Measurements from ENCODE around the gene PIBF1. TPM values are rescaled to one million over a fixed set of nuclear protein-coding genes. Genes with fewer than 3 reads are reported as not detected.
"Not testable (repeated sequence)": the region's sequence is repeated elsewhere in the genome, so short reads cannot be mapped to it uniquely, and the experiment has no call there.

The PIBF1 gene
- total and polyA plus RNA-seq, 2 donors = 26.0 to 31.1 TPM

DNA sequence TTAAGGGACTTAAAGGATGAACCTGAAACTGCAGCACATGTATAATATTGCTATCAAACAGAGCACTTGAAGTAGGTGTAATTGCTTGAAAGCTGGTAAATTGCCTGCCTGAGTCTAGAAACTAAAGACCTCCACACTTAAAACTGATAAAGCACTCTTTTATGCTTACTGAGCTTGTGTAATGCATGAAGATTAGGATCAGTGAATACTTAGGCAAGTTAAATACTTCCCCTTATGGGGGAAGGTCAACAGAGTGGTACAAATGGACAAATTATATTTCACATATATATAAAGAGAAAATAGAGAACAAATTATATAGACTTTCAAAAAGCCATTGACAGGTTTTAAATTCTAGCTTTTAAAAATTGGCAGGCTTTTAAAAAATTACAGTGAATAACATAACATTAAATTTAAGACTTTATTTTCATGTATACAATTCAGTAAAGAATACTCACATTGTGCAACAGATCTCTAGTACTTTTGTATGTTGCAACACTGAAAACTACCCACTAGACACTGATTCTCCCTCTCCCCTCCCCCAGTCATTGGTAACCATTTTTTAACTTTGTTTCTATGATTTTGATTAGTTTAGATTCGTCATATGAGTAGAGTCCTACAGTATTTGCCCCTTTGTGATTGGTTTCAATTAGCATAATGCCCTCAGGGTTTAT lies 23.9 kb downstream of the PIBF1 start:
- DNase-seq (ENCODE audit: low read depth in 6 of 9, low spot score in 9 of 9) = no peak
- no peak overlapping the region for H3K27ac ChIP-seq (ENCODE audit: low read depth in 1 of 2, low read length in 1 of 2)
- WGBS = 100% methylated on average over 1 of the region's 1 CpG
- H3K36me3 ChIP-seq (ENCODE audit: control insufficient read depth in 2 of 2, insufficient read depth in 2 of 2, low read length in 1 of 2) = peaks cover 0 to 10% of the 10 kb centered on the region in 2 donors
- no peaks in the 10 kb centered on the region for H3K9me3 ChIP-seq (ENCODE audit: control insufficient read depth in 2 of 2, insufficient read depth in 1 of 2, low read length in 1 of 2)
- no peaks in the 10 kb centered on the region for H3K4me1 ChIP-seq (ENCODE audit: control insufficient read depth in 2 of 2, insufficient read depth in 2 of 2, low read length in 2 of 2)
- no peak overlapping the region for H3K4me3 ChIP-seq (ENCODE audit: low read length in 2 of 2)
- H3K27me3 ChIP-seq (ENCODE audit: control insufficient read depth in 2 of 2, insufficient read depth in 1 of 2, low read length in 1 of 2) = no peaks in the 10 kb centered on the region

DNA sequence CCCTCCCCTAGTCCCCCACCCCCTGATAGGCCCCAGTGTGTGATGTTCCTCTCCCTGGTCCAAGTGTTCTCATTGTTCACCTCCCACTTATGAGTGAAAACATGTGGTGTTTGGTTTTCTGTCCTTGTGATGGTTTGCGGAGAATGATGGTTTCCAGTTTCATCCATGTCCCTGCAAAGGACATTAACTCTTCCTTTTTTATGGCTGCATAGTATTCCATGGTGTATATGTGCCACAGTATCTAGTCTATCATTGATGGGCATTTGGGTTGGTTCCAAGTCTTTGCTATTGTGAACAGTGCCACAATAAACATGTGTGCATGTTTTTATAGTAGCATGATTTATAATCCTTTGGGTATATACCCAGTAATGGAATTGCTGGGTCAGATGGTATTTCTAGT lies 24.6 kb downstream of the PIBF1 start:
- H3K27ac ChIP-seq (ENCODE audit: low read depth in 1 of 2, low read length in 1 of 2); H3K4me1 ChIP-seq (ENCODE audit: control insufficient read depth in 2 of 2, insufficient read depth in 2 of 2, low read length in 2 of 2); H3K4me3 ChIP-seq (ENCODE audit: low read length in 2 of 2); H3K27me3 ChIP-seq (ENCODE audit: control insufficient read depth in 2 of 2, insufficient read depth in 1 of 2, low read length in 1 of 2); DNase-seq (ENCODE audit: low read depth in 6 of 9, low spot score in 9 of 9); H3K9me3 ChIP-seq (ENCODE audit: control insufficient read depth in 2 of 2, insufficient read depth in 1 of 2, low read length in 1 of 2): not testable (repeated sequence)
- 98% methylated on average over 1 of the region's 1 CpG for WGBS
- H3K36me3 ChIP-seq (ENCODE audit: control insufficient read depth in 2 of 2, insufficient read depth in 2 of 2, low read length in 1 of 2) = peaks cover 0 to 14% of the 10 kb centered on the region in 2 donors

DNA sequence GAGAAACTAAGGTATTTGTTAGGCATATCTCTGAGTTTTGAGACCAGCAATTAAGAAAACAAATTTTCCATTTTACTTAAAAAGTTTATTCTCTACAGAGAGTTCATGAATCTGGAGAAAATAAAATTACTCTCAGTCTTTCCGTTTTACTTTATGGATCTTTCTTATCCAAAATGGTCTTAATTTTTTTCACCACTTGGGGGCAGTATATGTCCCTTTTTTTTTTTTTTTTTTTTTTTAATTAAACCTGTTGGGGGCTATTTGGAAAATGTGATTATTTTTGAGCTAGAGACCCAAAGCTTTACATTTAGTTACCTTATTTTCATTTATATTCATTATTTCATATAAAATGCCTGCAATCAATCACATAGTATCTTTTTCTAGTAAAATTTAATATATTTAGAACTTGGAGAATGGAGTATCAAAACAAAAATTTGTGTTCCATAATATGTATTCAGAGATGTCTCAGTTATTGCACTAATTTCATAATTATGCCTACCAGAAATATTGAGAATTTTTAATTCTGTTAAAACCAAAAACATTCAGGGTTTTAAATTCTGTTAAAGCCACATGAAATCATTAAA lies 27.1 kb downstream of the PIBF1 start:
- Histone ChIP-seq H3K27ac (ENCODE audit: low read depth in 1 of 2, low read length in 1 of 2) (no peak overlapping the region), H3K4me1 (ENCODE audit: control insufficient read depth in 2 of 2, insufficient read depth in 2 of 2, low read length in 2 of 2) (no peaks in the 10 kb centered on the region), H3K36me3 (ENCODE audit: control insufficient read depth in 2 of 2, insufficient read depth in 2 of 2, low read length in 1 of 2) (peaks cover 0 to 16% of the 10 kb centered on the region in 2 donors), H3K27me3 (ENCODE audit: control insufficient read depth in 2 of 2, insufficient read depth in 1 of 2, low read length in 1 of 2) (no peaks in the 10 kb centered on the region), H3K4me3 (ENCODE audit: low read length in 2 of 2) (no peak overlapping the region), H3K9me3 (ENCODE audit: control insufficient read depth in 2 of 2, insufficient read depth in 1 of 2, low read length in 1 of 2) (no peaks in the 10 kb centered on the region)
- DNase-seq (ENCODE audit: low read depth in 6 of 9, low spot score in 9 of 9) = peak in 7 of 9 donors; percentile 3 to 55 (median 7)
- WGBS = 52% methylated on average over 1 of the region's 1 CpG

DNA sequence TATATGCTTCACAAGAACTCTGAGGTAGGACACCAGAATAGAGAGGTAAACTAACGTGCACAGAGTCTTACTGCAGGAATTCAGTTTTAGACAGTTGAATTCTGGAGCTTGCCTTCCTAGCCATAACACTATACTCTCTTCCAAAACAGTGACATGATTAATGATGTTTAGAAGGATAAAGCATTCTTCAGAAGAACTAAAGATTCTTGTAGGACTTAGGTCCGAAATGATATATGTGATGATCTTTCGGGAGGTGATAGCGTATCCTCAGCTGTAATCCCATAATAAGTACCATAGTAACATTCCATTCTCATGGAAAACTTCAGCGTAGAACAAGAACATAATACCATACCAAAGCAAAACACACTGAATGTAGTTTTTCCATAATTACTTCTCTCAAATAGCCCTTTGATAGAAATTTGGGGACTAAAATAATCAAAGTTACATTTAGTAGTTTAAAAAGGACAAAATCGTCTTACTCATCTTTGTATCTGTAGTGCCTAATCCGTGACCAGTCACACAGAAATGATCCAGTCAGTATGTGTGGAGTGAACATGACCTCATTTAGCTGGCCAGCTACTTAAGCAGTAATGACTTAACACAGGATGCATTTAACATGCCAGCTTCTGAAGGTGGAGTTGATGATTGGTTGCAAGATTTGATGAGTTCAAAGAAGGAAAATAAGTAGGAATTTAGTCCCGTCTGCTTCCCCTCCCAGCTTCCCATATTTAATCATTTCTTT lies 38.4 kb downstream of the PIBF1 start:
- Histone ChIP-seq H3K27ac (ENCODE audit: low read depth in 1 of 2, low read length in 1 of 2) (no peak overlapping the region), H3K4me1 (ENCODE audit: control insufficient read depth in 2 of 2, insufficient read depth in 2 of 2, low read length in 2 of 2) (no peaks in the 10 kb centered on the region), H3K9me3 (ENCODE audit: control insufficient read depth in 2 of 2, insufficient read depth in 1 of 2, low read length in 1 of 2) (no peaks in the 10 kb centered on the region), H3K27me3 (ENCODE audit: control insufficient read depth in 2 of 2, insufficient read depth in 1 of 2, low read length in 1 of 2) (no peaks in the 10 kb centered on the region), H3K36me3 (ENCODE audit: control insufficient read depth in 2 of 2, insufficient read depth in 2 of 2, low read length in 1 of 2) (peaks cover 6 to 20% of the 10 kb centered on the region in 2 donors), H3K4me3 (ENCODE audit: low read length in 2 of 2) (no peak overlapping the region)
- WGBS = 97% methylated on average over 8 of the region's 8 CpGs
- no peak for DNase-seq (ENCODE audit: low read depth in 6 of 9, low spot score in 9 of 9)

DNA sequence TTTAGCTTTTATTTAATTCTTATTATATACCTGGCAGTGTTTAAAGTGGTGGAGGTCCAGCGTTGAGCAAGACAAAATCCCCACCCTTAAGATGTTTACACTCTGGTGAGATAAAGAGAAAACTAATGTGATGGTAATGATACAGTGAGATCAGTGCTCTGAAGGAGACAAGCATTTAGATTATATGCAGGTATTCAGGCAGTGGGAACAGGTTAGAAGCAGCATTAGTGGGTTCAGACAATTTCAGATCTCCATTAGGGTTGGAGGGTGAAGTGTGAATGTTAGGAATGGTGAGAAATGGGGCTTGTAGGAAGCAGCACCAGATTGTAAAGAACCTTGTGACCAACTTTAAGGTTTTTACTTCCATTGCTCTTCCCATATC lies 39.0 kb downstream of the PIBF1 start:
- Histone ChIP-seq H3K27me3 (ENCODE audit: control insufficient read depth in 2 of 2, insufficient read depth in 1 of 2, low read length in 1 of 2) (no peaks in the 10 kb centered on the region), H3K4me3 (ENCODE audit: low read length in 2 of 2) (no peak overlapping the region), H3K27ac (ENCODE audit: low read depth in 1 of 2, low read length in 1 of 2) (no peak overlapping the region), H3K4me1 (ENCODE audit: control insufficient read depth in 2 of 2, insufficient read depth in 2 of 2, low read length in 2 of 2) (no peaks in the 10 kb centered on the region), H3K36me3 (ENCODE audit: control insufficient read depth in 2 of 2, insufficient read depth in 2 of 2, low read length in 1 of 2) (peaks cover 6 to 22% of the 10 kb centered on the region in 2 donors), H3K9me3 (ENCODE audit: control insufficient read depth in 2 of 2, insufficient read depth in 1 of 2, low read length in 1 of 2) (no peaks in the 10 kb centered on the region)
- no peak for DNase-seq (ENCODE audit: low read depth in 6 of 9, low spot score in 9 of 9)
- 89% methylated on average over 1 of the region's 1 CpG for WGBS

DNA sequence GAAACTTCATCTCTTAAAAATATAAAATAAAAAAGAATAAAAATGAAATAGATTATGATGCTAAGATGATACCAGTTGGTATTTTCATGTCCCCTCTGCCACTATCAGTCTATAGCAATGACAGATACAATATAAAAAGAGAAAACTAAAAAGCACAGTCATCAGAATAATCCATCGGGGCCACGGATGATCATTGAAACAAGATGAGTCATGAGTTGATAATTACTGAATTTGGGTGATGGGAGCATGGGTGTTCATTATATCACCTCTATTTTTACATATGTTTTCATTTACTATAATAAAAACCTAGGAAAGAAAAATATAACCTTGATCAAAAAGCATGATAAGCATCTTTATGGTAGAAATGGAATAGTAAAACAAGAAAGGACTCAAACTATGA lies 41.1 kb downstream of the PIBF1 start:
- no peaks in the 10 kb centered on the region for H3K9me3 ChIP-seq (ENCODE audit: control insufficient read depth in 2 of 2, insufficient read depth in 1 of 2, low read length in 1 of 2)
- no peaks in the 10 kb centered on the region for H3K27me3 ChIP-seq (ENCODE audit: control insufficient read depth in 2 of 2, insufficient read depth in 1 of 2, low read length in 1 of 2)
- H3K36me3 ChIP-seq (ENCODE audit: control insufficient read depth in 2 of 2, insufficient read depth in 2 of 2, low read length in 1 of 2) = peaks cover 5 to 29% of the 10 kb centered on the region in 2 donors
- no peak overlapping the region for H3K27ac ChIP-seq (ENCODE audit: low read depth in 1 of 2, low read length in 1 of 2)
- H3K4me3 ChIP-seq (ENCODE audit: low read length in 2 of 2) = no peak overlapping the region
- H3K4me1 ChIP-seq (ENCODE audit: control insufficient read depth in 2 of 2, insufficient read depth in 2 of 2, low read length in 2 of 2) = no peaks in the 10 kb centered on the region
- no peak for DNase-seq (ENCODE audit: low read depth in 6 of 9, low spot score in 9 of 9)
- over 99% methylated on average over 2 of the region's 2 CpGs for WGBS

DNA sequence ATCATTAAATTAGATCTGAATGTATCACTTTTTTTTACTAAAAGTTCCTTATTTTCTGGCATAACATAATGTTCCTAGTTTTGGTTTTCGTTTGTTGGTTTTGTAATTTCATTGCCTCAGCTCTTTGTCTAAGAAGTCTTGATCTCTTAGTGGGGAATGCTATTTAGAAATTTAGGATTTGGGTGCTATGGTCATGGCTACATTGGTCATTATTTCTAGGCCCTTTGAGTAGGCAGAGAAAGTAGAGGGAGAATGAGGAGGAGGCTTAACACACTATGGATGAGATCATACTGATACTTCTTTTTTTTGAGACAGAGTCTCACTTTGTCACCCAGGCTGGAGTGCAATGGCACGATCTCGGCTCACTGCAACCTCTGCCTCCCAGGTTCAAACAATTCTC lies 41.8 kb downstream of the PIBF1 start:
- H3K9me3 ChIP-seq (ENCODE audit: control insufficient read depth in 2 of 2, insufficient read depth in 1 of 2, low read length in 1 of 2) = no peaks in the 10 kb centered on the region
- H3K36me3 ChIP-seq (ENCODE audit: control insufficient read depth in 2 of 2, insufficient read depth in 2 of 2, low read length in 1 of 2) = peaks cover 7 to 28% of the 10 kb centered on the region in 2 donors
- H3K4me3 ChIP-seq (ENCODE audit: low read length in 2 of 2) = no peak overlapping the region
- no peak overlapping the region for H3K27ac ChIP-seq (ENCODE audit: low read depth in 1 of 2, low read length in 1 of 2)
- 98% methylated on average over 3 of the region's 3 CpGs for WGBS
- no peak for DNase-seq (ENCODE audit: low read depth in 6 of 9, low spot score in 9 of 9)
- H3K27me3 ChIP-seq (ENCODE audit: control insufficient read depth in 2 of 2, insufficient read depth in 1 of 2, low read length in 1 of 2) = no peaks in the 10 kb centered on the region
- H3K4me1 ChIP-seq (ENCODE audit: control insufficient read depth in 2 of 2, insufficient read depth in 2 of 2, low read length in 2 of 2) = no peaks in the 10 kb centered on the region

DNA sequence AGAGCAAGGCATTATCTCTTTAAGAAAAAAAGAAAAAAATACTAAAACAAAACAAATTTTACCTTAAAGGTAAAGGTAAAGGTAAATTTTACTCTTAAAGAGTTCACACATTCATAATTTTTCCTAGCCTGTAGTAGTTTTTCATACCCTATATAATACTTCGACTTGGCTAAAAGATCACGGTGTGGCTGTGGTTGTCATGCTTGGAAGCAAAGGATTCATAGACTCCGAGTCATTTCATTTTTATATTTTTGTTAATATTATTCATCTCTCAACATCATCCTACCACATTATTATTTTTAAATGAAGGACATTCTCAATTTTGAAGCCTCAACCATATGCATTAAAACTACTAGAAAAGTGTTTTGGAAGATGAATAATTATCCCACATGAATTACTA lies 52.7 kb downstream of the PIBF1 start:
- H3K36me3 ChIP-seq (ENCODE audit: control insufficient read depth in 2 of 2, insufficient read depth in 2 of 2, low read length in 1 of 2) = peaks cover under 1 to 15% of the 10 kb centered on the region in 2 donors
- no peak for DNase-seq (ENCODE audit: low read depth in 6 of 9, low spot score in 9 of 9)
- H3K4me3 ChIP-seq (ENCODE audit: low read length in 2 of 2) = no peak overlapping the region
- WGBS = 97% methylated on average over 3 of the region's 3 CpGs
- H3K9me3 ChIP-seq (ENCODE audit: control insufficient read depth in 2 of 2, insufficient read depth in 1 of 2, low read length in 1 of 2) = no peaks in the 10 kb centered on the region
- no peaks in the 10 kb centered on the region for H3K4me1 ChIP-seq (ENCODE audit: control insufficient read depth in 2 of 2, insufficient read depth in 2 of 2, low read length in 2 of 2)
- no peaks in the 10 kb centered on the region for H3K27me3 ChIP-seq (ENCODE audit: control insufficient read depth in 2 of 2, insufficient read depth in 1 of 2, low read length in 1 of 2)
- H3K27ac ChIP-seq (ENCODE audit: low read depth in 1 of 2, low read length in 1 of 2) = no peak overlapping the region

DNA sequence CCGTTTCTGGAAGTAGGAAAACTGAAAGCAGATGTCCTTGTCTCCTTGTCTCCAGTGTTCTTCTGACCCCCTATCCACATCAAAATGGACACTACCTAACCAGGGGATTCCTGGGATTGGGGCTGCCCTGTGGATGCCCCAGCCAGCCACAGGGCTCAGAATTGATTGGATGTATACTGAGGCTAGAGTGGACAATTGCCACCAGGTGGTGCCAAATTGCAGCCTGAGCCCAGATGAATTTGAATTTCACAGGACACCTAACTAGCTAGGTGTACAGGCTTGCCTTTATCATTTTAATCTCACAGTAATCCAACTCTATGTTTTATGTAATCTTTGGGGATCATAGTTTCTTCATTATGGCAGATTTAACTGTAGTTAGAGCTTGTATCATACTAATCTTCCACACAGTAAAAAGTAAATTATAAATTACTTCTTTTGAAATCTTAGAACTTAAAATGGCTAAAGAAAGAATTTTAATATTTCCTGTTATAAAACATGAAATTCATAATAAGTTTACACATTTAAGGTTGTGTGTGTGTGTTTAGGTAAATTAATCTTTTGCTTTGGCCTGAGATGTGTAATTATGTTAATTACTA lies 58.0 kb downstream of the PIBF1 start:
- Histone ChIP-seq H3K36me3 (ENCODE audit: control insufficient read depth in 2 of 2, insufficient read depth in 2 of 2, low read length in 1 of 2) (peaks cover 3 to 5% of the 10 kb centered on the region in 2 donors), H3K4me1 (ENCODE audit: control insufficient read depth in 2 of 2, insufficient read depth in 2 of 2, low read length in 2 of 2) (no peaks in the 10 kb centered on the region), H3K4me3 (ENCODE audit: low read length in 2 of 2) (no peak overlapping the region), H3K9me3 (ENCODE audit: control insufficient read depth in 2 of 2, insufficient read depth in 1 of 2, low read length in 1 of 2) (no peaks in the 10 kb centered on the region), H3K27me3 (ENCODE audit: control insufficient read depth in 2 of 2, insufficient read depth in 1 of 2, low read length in 1 of 2) (no peaks in the 10 kb centered on the region), H3K27ac (ENCODE audit: low read depth in 1 of 2, low read length in 1 of 2) (no peak overlapping the region)
- peak in 5 of 9 donors; percentile 4 to 47 (median 13) for DNase-seq (ENCODE audit: low read depth in 6 of 9, low spot score in 9 of 9)
- 97% methylated on average over 1 of the region's 1 CpG for WGBS

Data from thymus (tissue), 11 donors.